Measurements from ENCODE around the gene CHMP3. TPM values are rescaled to one million over a fixed set of nuclear protein-coding genes. Genes with fewer than 3 reads are reported as not detected.

The CHMP3 gene
- total RNA-seq, 1 donor from 2014 or later = 21.9 TPM

- H3K9me3 ChIP-seq (ENCODE audit: low read depth) = no peaks in the 10 kb centered on the region
- Mint-ChIP-seq H3K9me3 (no peaks in the 10 kb centered on the region), H3K27me3 (ENCODE audit: insufficient read depth, low read depth) (no peaks in the 10 kb centered on the region), H3K4me3 (no peak overlapping the region), H3K36me3 (no peaks in the 10 kb centered on the region), H3K27ac (no peak overlapping the region), H3K4me1 (peaks cover 13% of the 10 kb centered on the region)
- H3K4me3 ChIP-seq = no peak overlapping the region
- no peak overlapping the region for H3K27ac ChIP-seq
- H3K4me2 ChIP-seq = no peak overlapping the region
- H4K20me1 ChIP-seq (ENCODE audit: low read depth) = no peaks in the 10 kb centered on the region
- no peak overlapping the region for H3K9ac ChIP-seq
- no peaks in the 10 kb centered on the region for H3K27me3 ChIP-seq
- H3K36me3 ChIP-seq = no peaks in the 10 kb centered on the region
- no peaks in the 10 kb centered on the region for H3K4me1 ChIP-seq
- H3F3A ChIP-seq (ENCODE audit: low read depth) = no peaks in the 10 kb centered on the region
- DNase-seq (ENCODE audit: low spot score) = no peak
- H2AFZ ChIP-seq (replicated peaks) = no peak overlapping the region
- TF ChIP-seq CTCF (IDR thresholded peaks at IDR 0.05) = no peak
- no peak for TF ChIP-seq EZH2 (IDR thresholded peaks at IDR 0.05)
- no peaks in the 10 kb centered on the region for H3K79me2 ChIP-seq (ENCODE audit: low read depth)
Observed at GRCh38 chr2:86580560-86580959, 17.3 kb upstream of the CHMP3 start.

- TF ChIP-seq EZH2 (IDR thresholded peaks at IDR 0.05) = no peak
- no peak for TF ChIP-seq EZH2phosphoT487 (IDR thresholded peaks at IDR 0.05)
- TF ChIP-seq CTCF (IDR thresholded peaks at IDR 0.05) = no peak
- Mint-ChIP-seq H3K27me3 (ENCODE audit: insufficient read depth, low read depth) (no peaks in the 10 kb centered on the region), H3K4me1 (no peaks in the 10 kb centered on the region), H3K27ac (no peak overlapping the region), H3K4me3 (no peak overlapping the region), H3K36me3 (no peaks in the 10 kb centered on the region), H3K9me3 (no peaks in the 10 kb centered on the region)
- no peak overlapping the region for H2AFZ ChIP-seq (replicated peaks)
- H3K4me1 ChIP-seq = no peaks in the 10 kb centered on the region
- DNase-seq (ENCODE audit: low spot score) = no peak
- no peak overlapping the region for H3K27ac ChIP-seq
- no peak overlapping the region for H3K9ac ChIP-seq
- no peaks in the 10 kb centered on the region for H3F3A ChIP-seq (ENCODE audit: low read depth)
- no peaks in the 10 kb centered on the region for H3K27me3 ChIP-seq
- H3K4me2 ChIP-seq = no peak overlapping the region
- H4K20me1 ChIP-seq (ENCODE audit: low read depth) = no peaks in the 10 kb centered on the region
- H3K4me3 ChIP-seq = no peak overlapping the region
- H3K36me3 ChIP-seq = no peaks in the 10 kb centered on the region
- H3K79me2 ChIP-seq (ENCODE audit: low read depth) = no peaks in the 10 kb centered on the region
- no peaks in the 10 kb centered on the region for H3K9me3 ChIP-seq (ENCODE audit: low read depth)
Observed at GRCh38 chr2:86577817-86578456, 14.7 kb upstream of the CHMP3 start.

DNA sequence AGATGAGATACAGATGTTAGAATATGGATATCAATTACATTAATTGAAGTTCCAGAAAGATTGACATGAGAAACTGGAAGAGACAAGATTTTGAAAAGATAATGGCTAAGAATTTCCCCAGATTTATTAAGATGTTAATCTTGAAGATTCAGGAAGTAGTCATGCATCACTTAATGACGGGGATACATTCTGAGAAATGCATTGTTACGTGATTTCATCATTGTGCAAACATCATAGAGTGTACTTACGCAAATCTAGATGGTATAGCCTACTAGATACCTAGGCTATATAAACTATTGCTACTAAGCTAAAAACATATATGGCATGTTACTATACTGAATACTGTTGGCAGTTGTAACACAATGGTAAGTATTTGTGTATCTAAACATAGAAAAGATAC is 6.8 kb upstream of the CHMP3 start:
- no peak overlapping the region for H3K4me3 ChIP-seq
- no peaks in the 10 kb centered on the region for H3K36me3 Mint-ChIP-seq
- no peak overlapping the region for H2AFZ ChIP-seq (replicated peaks)
- H4K20me1 ChIP-seq (ENCODE audit: low read depth) = no peaks in the 10 kb centered on the region
- H3K27ac ChIP-seq = no peak overlapping the region
- H3K4me2 ChIP-seq = no peak overlapping the region
- H3K27me3 ChIP-seq = no peaks in the 10 kb centered on the region
- DNase-seq (ENCODE audit: low spot score) = no peak
- TF ChIP-seq CTCF (IDR thresholded peaks at IDR 0.05) (no peak), EZH2phosphoT487 (IDR thresholded peaks at IDR 0.05) (no peak), EZH2 (IDR thresholded peaks at IDR 0.05) (no peak)
- no peaks in the 10 kb centered on the region for H3K4me1 Mint-ChIP-seq
- no peaks in the 10 kb centered on the region for H3F3A ChIP-seq (ENCODE audit: low read depth)
- no peak overlapping the region for H3K27ac Mint-ChIP-seq
- H3K9me3 Mint-ChIP-seq = no peaks in the 10 kb centered on the region
- no peaks in the 10 kb centered on the region for H3K4me1 ChIP-seq
- no peaks in the 10 kb centered on the region for H3K36me3 ChIP-seq
- peaks cover 2% of the 10 kb centered on the region for H3K27me3 Mint-ChIP-seq (ENCODE audit: insufficient read depth, low read depth)
- no peak overlapping the region for H3K9ac ChIP-seq
- H3K9me3 ChIP-seq (ENCODE audit: low read depth) = no peaks in the 10 kb centered on the region
- H3K4me3 Mint-ChIP-seq = no peak overlapping the region
- no peaks in the 10 kb centered on the region for H3K79me2 ChIP-seq (ENCODE audit: low read depth)

Data from neural progenitor cell (in vitro differentiated cells).